Measurements from ENCODE around the gene CSMD2.

The CSMD2 gene

GRCh38 chr1:33709783-33710718 is 455.0 kb downstream of the CSMD2 start:
- no peak for DNase-seq

- DNase-seq = no peak
Observed at GRCh38 chr1:33709174-33709782, 455.8 kb downstream of the CSMD2 start.

GRCh38 chr1:33706634-33707255 is 458.3 kb downstream of the CSMD2 start:
- DNase-seq = no peak

GRCh38 chr1:33703464-33703863 is 461.6 kb downstream of the CSMD2 start:
- no peak for DNase-seq

- no peak for DNase-seq
Observed at GRCh38 chr1:33698361-33699035, 466.5 kb downstream of the CSMD2 start.

GRCh38 chr1:33697816-33698215 is 467.2 kb downstream of the CSMD2 start:
- no peak for DNase-seq

GRCh38 chr1:33696962-33697361 is 468.1 kb downstream of the CSMD2 start:
- no peak for DNase-seq

GRCh38 chr1:33696311-33696710 is 468.7 kb downstream of the CSMD2 start:
- DNase-seq = no peak

- DNase-seq = no peak
Observed at GRCh38 chr1:33692206-33693188, 472.5 kb downstream of the CSMD2 start.

GRCh38 chr1:33687000-33687399 is 478.0 kb downstream of the CSMD2 start:
- DNase-seq = no peak

- DNase-seq = no peak
Observed at GRCh38 chr1:33686551-33686950, 478.5 kb downstream of the CSMD2 start.

- DNase-seq = no peak
Observed at GRCh38 chr1:33685256-33685655, 479.8 kb downstream of the CSMD2 start.

GRCh38 chr1:33684396-33685179 is 480.4 kb downstream of the CSMD2 start:
- no peak for DNase-seq

- DNase-seq = peak; percentile 14
Observed at GRCh38 chr1:33683913-33684312, 481.1 kb downstream of the CSMD2 start.

GRCh38 chr1:33682371-33682770 is 482.7 kb downstream of the CSMD2 start:
- DNase-seq = no peak

- DNase-seq = no peak
Observed at GRCh38 chr1:33680281-33680840, 484.7 kb downstream of the CSMD2 start.

- no peak for DNase-seq
Observed at GRCh38 chr1:33670567-33670966, 494.5 kb downstream of the CSMD2 start.

- DNase-seq = no peak
Observed at GRCh38 chr1:33668695-33669094, 496.3 kb downstream of the CSMD2 start.

GRCh38 chr1:33667386-33668282 is 497.4 kb downstream of the CSMD2 start:
- DNase-seq = no peak

GRCh38 chr1:33666616-33667015 is 498.4 kb downstream of the CSMD2 start:
- DNase-seq = no peak

Data from retina (tissue), 1 donor.